Measurements from ENCODE around the gene STX4. TPM values are rescaled to one million over a fixed set of nuclear protein-coding genes. Genes with fewer than 3 reads are reported as not detected.

The STX4 gene
- total RNA-seq, 1 experiment from 2014 or later, result 66.7 TPM

DNA sequence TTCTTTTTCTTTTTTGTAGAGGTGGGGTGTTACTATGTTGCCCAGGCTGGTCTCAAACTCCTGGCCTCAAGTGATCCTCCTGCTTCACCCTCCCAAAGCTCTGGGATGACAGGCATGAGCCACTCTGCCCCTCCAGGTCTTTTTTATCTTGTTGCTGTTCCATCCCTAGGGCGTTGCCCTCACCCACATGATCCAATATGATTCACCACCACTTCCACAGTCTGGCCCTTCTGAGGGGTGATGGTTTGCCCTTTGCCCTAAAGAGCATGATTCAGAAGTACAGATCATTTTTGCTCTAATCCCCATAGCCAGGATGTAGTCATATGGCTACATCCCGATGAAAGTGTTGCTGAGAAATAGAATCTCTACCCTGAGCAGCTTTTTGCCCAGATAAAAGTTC lies 18.8 kb downstream of the STX4 start:
- CTCF ChIA-PET, result interaction anchor here (1.1 kb wide), 1 partner anchor 8 kb away, joined by 3 read pairs; no protein-coding TSS in a partner anchor
- POLR2A ChIA-PET, result interaction anchor here (1.0 to 1.9 kb wide), 5 partner anchors 9 to 67 kb away, joined by 4 to 12 read pairs (median 6); partner anchors contain the start of genes HSD3B7, ZNF646 and ZNF668
- Mint-ChIP-seq H3K4me1 (ENCODE audit: insufficient read depth, unreplicated experiment) (peaks cover 20% of the 10 kb centered on the region), H3K9me3 (ENCODE audit: unreplicated experiment) (no peaks in the 10 kb centered on the region), H3K4me3 (ENCODE audit: unreplicated experiment) (no peak overlapping the region), H3K27me3 (ENCODE audit: insufficient read depth, unreplicated experiment) (no peaks in the 10 kb centered on the region), H3K36me3 (ENCODE audit: insufficient read depth, unreplicated experiment) (peaks cover 10% of the 10 kb centered on the region), H3K27ac (ENCODE audit: low read depth, unreplicated experiment) (peak overlapping the region; percentile 73)
- no TSS peak for BruUV-seq (replicated peaks)
- DNase-seq (ENCODE audit: unreplicated experiment), result peak; percentile 89
- intact Hi-C loops (cut with micrococcal nuclease), result loop anchor here (1.0 kb wide), 3 partner anchors 13 to 21 kb away; partner anchors contain the start of gene STX4
- no peak for TF ChIP-seq CTCF (IDR thresholded peaks at IDR 0.05; ENCODE audit: unreplicated experiment)

DNA sequence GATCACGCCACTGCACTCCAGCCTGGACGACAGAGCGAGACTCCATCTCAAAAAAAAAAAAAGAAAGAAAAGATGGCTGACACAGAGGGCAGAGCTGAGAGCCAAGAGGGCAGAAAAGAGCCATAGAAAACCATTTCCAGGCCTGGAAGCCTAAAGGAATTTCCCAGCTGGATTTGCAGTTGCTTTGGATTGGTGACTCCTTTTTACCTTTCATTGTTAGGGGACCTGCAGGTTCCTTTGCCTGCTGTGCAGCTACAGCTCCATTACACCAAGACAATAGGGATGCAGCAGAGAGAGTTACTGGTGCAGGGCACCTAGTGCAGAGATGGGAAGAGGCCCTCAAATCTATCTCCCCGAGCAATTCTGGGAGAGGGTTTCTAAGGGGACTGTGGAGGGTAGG lies 22.3 kb downstream of the STX4 start:
- ChIA-PET CTCF (interaction anchor here (0.5 to 0.7 kb wide), 3 partner anchors 10 to 396 kb away, joined by 3 read pairs; no protein-coding TSS in a partner anchor), POLR2A (interaction anchor here (0.6 to 1.8 kb wide), 5 partner anchors 8 to 53 kb away, joined by 3 to 6 read pairs (median 4); partner anchors contain the start of gene ZNF668)
- intact Hi-C loops (cut with micrococcal nuclease), result no loop called here

DNA sequence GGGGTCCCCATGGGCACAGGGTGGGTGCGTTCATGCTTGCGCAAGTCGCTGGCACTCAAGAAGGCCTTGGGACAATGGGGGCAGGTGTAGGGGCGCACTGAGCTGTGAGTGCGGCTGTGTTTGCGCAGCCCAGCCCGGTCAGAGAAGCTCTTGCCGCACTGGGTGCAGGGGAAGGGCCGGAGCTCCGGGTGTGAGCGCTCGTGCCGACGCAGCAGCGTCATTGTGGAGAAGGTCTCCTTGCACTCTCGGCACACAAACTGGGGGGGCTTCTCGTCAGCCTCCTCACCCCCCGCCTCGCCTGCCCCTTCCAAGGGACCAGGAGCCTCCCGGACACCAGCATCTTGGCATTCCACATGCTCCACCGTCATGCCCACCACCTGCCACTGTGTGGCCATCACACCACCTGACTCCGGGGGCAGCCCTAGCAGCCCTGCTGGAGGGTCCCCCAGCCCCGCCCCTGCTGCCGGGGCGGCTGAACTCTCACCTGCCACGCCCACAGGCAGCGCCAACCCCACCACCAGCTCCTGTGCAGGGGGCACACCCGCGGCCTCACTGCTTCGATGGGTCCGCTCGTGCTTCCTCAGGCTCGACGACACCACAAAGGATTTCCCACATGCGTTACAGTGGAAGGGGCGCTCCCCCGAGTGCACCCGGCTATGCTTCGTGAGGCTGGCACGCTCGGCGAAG lies 27.9 kb downstream of the STX4 start:
- no peak for TF ChIP-seq CTCF (IDR thresholded peaks at IDR 0.05; ENCODE audit: unreplicated experiment)
- ChIA-PET POLR2A (interaction anchor here (0.5 to 0.9 kb wide), 2 partner anchors 10 to 255 kb away, joined by 4 to 5 read pairs; no protein-coding TSS in a partner anchor), CTCF (interaction anchor here (0.6 to 0.9 kb wide), 2 partner anchors 8 to 76 kb away, joined by 3 read pairs; partner anchors contain the start of gene HSD3B7)
- Mint-ChIP-seq H3K4me1 (ENCODE audit: insufficient read depth, unreplicated experiment) (peaks cover 13% of the 10 kb centered on the region), H3K27me3 (ENCODE audit: insufficient read depth, unreplicated experiment) (no peaks in the 10 kb centered on the region), H3K9me3 (ENCODE audit: unreplicated experiment) (no peaks in the 10 kb centered on the region), H3K27ac (ENCODE audit: low read depth, unreplicated experiment) (no peak overlapping the region), H3K4me3 (ENCODE audit: unreplicated experiment) (no peak overlapping the region), H3K36me3 (ENCODE audit: insufficient read depth, unreplicated experiment) (peaks cover 76% of the 10 kb centered on the region)
- DNase-seq (ENCODE audit: unreplicated experiment), result no peak
- intact Hi-C loops (cut with micrococcal nuclease), result no loop called here
- BruUV-seq (replicated peaks), result no TSS peak

More for the DNA sequence above, 22.3 kb downstream of the STX4 start:
- peaks cover 20% of the 10 kb centered on the region for H3K4me1 Mint-ChIP-seq (ENCODE audit: insufficient read depth, unreplicated experiment)
- H3K27me3 Mint-ChIP-seq (ENCODE audit: insufficient read depth, unreplicated experiment), result no peaks in the 10 kb centered on the region
- no peaks in the 10 kb centered on the region for H3K9me3 Mint-ChIP-seq (ENCODE audit: unreplicated experiment)
- H3K36me3 Mint-ChIP-seq (ENCODE audit: insufficient read depth, unreplicated experiment), result peaks cover 40% of the 10 kb centered on the region
- TF ChIP-seq CTCF (IDR thresholded peaks at IDR 0.05; ENCODE audit: unreplicated experiment), result no peak
- BruUV-seq (replicated peaks), result TSS peak; percentile 34
- no peak overlapping the region for H3K27ac Mint-ChIP-seq (ENCODE audit: low read depth, unreplicated experiment)
- DNase-seq (ENCODE audit: unreplicated experiment), result no peak
- no peak overlapping the region for H3K4me3 Mint-ChIP-seq (ENCODE audit: unreplicated experiment)

DNA sequence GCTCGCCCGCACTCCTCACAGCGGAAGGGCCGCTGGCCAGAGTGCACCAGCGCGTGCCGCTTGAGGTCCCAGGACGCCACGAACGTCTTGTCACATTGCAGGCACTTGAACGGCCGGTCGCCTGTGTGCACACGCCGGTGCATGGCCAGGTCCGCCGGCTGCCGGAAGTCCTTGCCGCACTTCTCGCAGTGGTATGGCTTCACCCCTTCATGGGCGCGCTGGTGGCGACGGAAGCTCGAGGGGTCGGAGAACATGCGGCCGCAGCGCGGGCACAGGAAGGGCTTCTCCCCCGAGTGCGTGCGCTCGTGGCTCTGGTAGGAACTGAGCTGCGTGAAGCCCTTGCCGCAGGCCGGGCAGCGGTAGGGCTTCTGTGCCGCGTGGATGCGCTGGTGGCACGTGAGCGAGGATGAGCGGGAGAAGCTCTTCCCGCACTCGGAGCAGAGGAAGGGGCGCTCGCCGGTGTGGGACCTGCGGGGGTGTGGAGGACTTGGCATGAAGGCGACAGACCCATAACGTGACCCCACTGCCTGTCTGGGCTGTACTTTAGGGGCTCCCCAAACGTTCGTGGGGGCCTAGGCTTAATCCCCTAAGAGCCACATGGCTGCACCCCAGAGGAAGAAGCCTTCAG lies 28.6 kb downstream of the STX4 start:
- POLR2A ChIA-PET, result interaction anchor here (0.7 kb wide), 1 partner anchor 11 kb away, joined by 3 read pairs; no protein-coding TSS in a partner anchor
- CTCF ChIA-PET, result interaction anchor here (0.9 kb wide), 1 partner anchor 76 kb away, joined by 3 read pairs; the partner anchor contains the start of gene HSD3B7
- intact Hi-C loops (cut with micrococcal nuclease), result no loop called here
- H3K27me3 Mint-ChIP-seq (ENCODE audit: insufficient read depth, unreplicated experiment), result no peaks in the 10 kb centered on the region
- no peak overlapping the region for H3K4me3 Mint-ChIP-seq (ENCODE audit: unreplicated experiment)
- H3K4me1 Mint-ChIP-seq (ENCODE audit: insufficient read depth, unreplicated experiment), result peaks cover 13% of the 10 kb centered on the region
- no peak for TF ChIP-seq CTCF (IDR thresholded peaks at IDR 0.05; ENCODE audit: unreplicated experiment)
- no peak overlapping the region for H3K27ac Mint-ChIP-seq (ENCODE audit: low read depth, unreplicated experiment)
- peaks cover 76% of the 10 kb centered on the region for H3K36me3 Mint-ChIP-seq (ENCODE audit: insufficient read depth, unreplicated experiment)
- H3K9me3 Mint-ChIP-seq (ENCODE audit: unreplicated experiment), result no peaks in the 10 kb centered on the region
- DNase-seq (ENCODE audit: unreplicated experiment), result no peak
- BruUV-seq (replicated peaks), result no TSS peak
